Chondrocyte (in vitro differentiated cells): Measurements from ENCODE around the gene MED29. TPM values are rescaled to one million over a fixed set of nuclear protein-coding genes. Genes with fewer than 3 reads are reported as not detected.
A peak's percentile ranks its signal among the peaks of the same experiment; 100 is the strongest.

Experiments used
- DNase-seq: peaks from one replicate; pipeline ENCODE4 v3.0.0; 2021; ENCODE audit warnings: mixed read lengths, low spot score
- H3K27ac Mint-ChIP-seq: one replicate; pipeline ENCODE4 v1.8.0; 2021; ENCODE audit warnings: mild to moderate bottlenecking, moderate library complexity, mixed read lengths; ENCODE audit not compliant: unreplicated experiment
- H3K27me3 Mint-ChIP-seq: 2 replicates; pipeline ENCODE4 v1.8.0; 2021; ENCODE audit warnings: low read depth, mixed read lengths
- H3K36me3 Mint-ChIP-seq: 2 replicates; pipeline ENCODE4 v1.8.0; 2021; ENCODE audit warnings: low read depth, mixed read lengths
- H3K4me1 Mint-ChIP-seq: 2 replicates; pipeline ENCODE4 v1.8.0; 2021; ENCODE audit warnings: low read depth, mild to moderate bottlenecking, mixed read lengths
- H3K4me3 Mint-ChIP-seq: one replicate; pipeline ENCODE4 v1.8.0; 2021; ENCODE audit warnings: mild to moderate bottlenecking, moderate library complexity, mixed read lengths; ENCODE audit not compliant: unreplicated experiment
- H3K9me3 Mint-ChIP-seq: 2 replicates; pipeline ENCODE4 v1.8.0; 2021; ENCODE audit warnings: low read depth, mixed read lengths
- total RNA-seq: library from RNA; stranded (reverse); gene quantifications from 3 replicates; pipeline ENCODE4 v1.2.1, GENCODE V29; 2021
- TF ChIP-seq, protein P1 (sequence below): fragments of 200-600 bp; sonication (generic); IDR thresholded peaks from 2 replicates; pipeline ENCODE4 v1.5.0; 2021; ENCODE audit warnings: antibody characterized with exemption, mild to moderate bottlenecking, moderate library complexity

MED29 gene
- total RNA-seq, 1 donor from 2014 or later: 28.7 TPM

GRCh38 chr19:39401070-39401548 is 9.9 kb downstream of the MED29 start:
- TF ChIP-seq, protein P1, sequence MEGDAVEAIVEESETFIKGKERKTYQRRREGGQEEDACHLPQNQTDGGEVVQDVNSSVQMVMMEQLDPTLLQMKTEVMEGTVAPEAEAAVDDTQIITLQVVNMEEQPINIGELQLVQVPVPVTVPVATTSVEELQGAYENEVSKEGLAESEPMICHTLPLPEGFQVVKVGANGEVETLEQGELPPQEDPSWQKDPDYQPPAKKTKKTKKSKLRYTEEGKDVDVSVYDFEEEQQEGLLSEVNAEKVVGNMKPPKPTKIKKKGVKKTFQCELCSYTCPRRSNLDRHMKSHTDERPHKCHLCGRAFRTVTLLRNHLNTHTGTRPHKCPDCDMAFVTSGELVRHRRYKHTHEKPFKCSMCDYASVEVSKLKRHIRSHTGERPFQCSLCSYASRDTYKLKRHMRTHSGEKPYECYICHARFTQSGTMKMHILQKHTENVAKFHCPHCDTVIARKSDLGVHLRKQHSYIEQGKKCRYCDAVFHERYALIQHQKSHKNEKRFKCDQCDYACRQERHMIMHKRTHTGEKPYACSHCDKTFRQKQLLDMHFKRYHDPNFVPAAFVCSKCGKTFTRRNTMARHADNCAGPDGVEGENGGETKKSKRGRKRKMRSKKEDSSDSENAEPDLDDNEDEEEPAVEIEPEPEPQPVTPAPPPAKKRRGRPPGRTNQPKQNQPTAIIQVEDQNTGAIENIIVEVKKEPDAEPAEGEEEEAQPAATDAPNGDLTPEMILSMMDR: no peak
- peaks cover 59% of the 10 kb centered on the region for H3K4me1 Mint-ChIP-seq
- H3K4me3 Mint-ChIP-seq: no peak overlapping the region
- no peak for DNase-seq
- peak overlapping the region; percentile 100 for H3K27ac Mint-ChIP-seq
- no peaks in the 10 kb centered on the region for H3K9me3 Mint-ChIP-seq
- H3K27me3 Mint-ChIP-seq: no peaks in the 10 kb centered on the region
- no peaks in the 10 kb centered on the region for H3K36me3 Mint-ChIP-seq

DNA sequence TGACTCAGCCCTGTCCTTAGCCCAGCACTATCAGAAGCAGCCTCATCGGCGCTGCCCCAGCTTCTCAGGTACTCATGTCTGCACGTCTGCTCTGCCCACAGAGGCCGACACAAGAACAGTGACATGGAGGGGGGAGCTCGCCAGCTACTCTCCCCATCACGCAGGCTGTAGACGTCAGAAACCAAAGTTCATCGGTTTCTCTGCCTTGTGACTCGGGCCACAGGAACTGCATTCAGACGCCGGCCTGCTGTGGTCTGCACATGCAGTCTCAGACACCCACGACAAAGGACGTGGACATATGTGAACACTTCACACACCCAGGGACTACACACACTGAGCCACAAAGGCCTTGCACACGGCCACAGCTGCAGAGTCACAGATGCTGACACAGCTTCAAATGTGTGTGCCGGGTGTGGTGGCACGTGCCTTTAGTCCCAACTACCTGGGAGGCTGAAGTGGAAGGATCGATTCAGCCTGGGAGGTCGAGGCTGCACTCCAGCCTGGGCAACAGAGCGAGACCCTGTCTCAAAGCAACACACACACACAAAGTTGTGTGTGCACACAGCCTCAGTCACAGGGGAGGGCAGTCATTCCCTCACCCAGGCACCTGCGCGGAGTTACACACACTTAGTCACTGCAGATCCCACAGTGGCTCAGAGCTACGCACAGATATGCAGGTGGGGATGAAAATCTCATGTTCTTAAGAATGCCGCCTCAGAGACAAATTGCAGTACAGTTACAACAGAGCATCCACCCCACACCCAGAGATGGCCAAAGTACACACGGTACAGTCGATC is 10.6 kb downstream of the MED29 start:
- peaks cover 62% of the 10 kb centered on the region for H3K4me1 Mint-ChIP-seq
- no peaks in the 10 kb centered on the region for H3K36me3 Mint-ChIP-seq
- peak overlapping the region; percentile 100 for H3K27ac Mint-ChIP-seq
- H3K9me3 Mint-ChIP-seq: no peaks in the 10 kb centered on the region
- H3K27me3 Mint-ChIP-seq: no peaks in the 10 kb centered on the region
- DNase-seq: no peak
- TF ChIP-seq, protein P1: no peak
- H3K4me3 Mint-ChIP-seq: no peak overlapping the region

DNA sequence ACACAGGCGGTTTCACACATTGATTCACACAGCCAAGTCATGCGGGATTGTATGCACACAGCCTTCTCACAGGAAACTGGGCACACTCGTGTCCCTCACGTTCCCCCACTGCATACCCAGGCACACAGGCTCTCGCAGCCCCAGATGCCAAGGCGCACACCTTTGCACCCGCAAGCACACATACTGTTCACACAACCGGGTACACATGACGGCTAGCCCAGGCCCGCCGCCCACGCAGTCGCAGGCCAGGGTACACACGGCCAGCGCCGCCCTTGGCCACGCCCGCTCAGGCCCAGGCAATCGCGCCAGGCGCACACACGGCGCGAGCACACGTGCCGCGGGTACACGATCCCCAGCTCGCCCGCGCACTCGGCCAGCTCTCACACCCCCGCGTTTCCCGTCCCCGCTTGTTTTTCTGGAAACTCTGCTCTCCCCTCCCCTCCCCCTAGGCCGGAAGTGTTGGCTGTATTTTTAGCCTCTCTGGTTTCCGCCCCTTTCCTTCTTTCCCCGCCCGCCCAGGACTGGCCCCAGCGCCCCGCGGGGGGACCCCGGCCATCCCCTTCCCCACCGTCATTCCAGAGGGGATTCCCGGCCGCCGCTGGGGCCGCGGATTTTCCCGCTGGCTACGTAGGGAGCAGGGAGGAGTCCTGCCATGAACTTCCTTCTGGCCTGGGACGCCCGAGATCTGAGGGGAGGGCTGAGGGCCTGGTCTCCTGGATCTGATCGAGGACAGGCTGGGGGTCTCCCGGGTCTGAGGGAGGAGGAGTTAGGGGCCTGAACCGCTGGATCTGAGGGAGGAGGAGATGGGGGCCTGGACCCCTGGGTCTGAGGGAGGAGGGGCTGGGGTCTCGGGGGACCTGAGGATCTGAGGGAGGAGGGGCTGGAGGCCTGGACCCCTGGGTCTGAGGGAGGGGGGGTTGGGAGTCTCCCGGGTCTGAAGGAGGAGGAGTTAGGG is 11.4 kb downstream of the MED29 start:
- H3K4me1 Mint-ChIP-seq: peaks cover 59% of the 10 kb centered on the region
- no peaks in the 10 kb centered on the region for H3K27me3 Mint-ChIP-seq
- DNase-seq: no peak
- H3K4me3 Mint-ChIP-seq: peak overlapping the region; percentile 82
- H3K36me3 Mint-ChIP-seq: no peaks in the 10 kb centered on the region
- peak overlapping the region; percentile 100 for H3K27ac Mint-ChIP-seq
- TF ChIP-seq, protein P1: no peak
- no peaks in the 10 kb centered on the region for H3K9me3 Mint-ChIP-seq

DNA sequence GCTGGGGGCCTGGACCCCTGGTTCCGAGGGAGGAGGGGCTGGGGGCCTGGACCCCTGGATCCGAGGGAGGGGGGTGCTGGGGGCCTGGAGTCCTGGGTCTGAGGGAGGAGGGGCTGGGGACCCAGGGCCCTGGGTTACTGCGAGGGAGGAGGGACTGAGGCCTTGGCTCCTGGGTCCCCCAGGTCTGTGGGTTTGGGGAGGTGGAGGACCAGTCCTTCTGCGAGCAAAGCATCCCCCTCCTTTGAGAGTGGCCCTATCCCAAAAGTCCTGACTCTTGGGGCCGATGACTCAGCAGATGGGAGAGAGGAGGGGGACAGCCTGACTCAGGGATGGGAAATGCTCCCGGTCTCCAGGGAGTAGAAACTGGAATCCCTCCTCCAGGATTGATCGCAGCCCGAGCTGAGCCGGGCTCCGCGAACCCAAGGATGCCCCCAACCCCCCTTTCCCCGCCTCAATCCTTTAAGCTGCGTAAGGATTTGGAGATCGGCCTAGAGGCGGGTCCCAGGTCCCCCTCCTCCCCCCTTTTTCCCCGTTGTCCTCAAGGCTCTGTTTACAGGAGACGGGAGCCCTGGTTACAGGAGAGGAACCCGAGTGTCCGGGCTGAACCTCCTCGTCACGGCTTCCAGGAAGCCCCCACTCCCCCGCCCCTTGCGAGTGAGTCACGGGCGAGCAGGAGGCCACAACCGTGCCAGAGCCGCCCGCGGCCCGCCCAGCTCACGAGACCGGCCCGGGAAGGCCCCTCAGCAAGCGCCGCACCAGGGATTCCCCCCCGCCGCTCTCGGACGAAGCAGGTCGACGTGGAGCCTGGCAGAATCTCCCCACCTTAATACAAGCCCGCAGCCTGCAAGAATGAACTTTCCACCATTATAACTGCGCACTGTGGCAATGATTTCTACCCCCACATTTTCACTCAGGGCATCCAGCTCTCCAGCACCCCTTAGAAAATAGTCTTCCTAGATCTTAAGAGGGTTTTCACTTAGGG is 12.4 kb downstream of the MED29 start:
- Mint-ChIP-seq H3K4me1 (peaks cover 59% of the 10 kb centered on the region), H3K4me3 (peak overlapping the region; percentile 82), H3K9me3 (no peaks in the 10 kb centered on the region), H3K27me3 (no peaks in the 10 kb centered on the region), H3K36me3 (peaks cover 9% of the 10 kb centered on the region), H3K27ac (peak overlapping the region; percentile 100)
- TF ChIP-seq, protein P1: no peak
- DNase-seq: no peak
